HepG2 (cell line): ENCODE results near the gene IZUMO2. TPM values are rescaled to one million over a fixed set of nuclear protein-coding genes. Genes with fewer than 3 reads are reported as not detected.
"Not testable (repeated sequence)": the region's sequence is repeated elsewhere in the genome, so short reads cannot be mapped to it uniquely, and the experiment has no call there.

Source experiments
- FOXA1 ChIP-seq, 2 experiments: fragments of 450-650 bp in 1 of 2; sonication (generic) in 1 of 2; formaldehyde crosslinking in 1 of 2; IDR thresholded peaks; 2 replicates each; pipeline versions ENCODE4 v1.4.0 to v1.6.1; 2016 to 2020; ENCODE audit warnings: missing genetic modification reagents in 1 of 2
- HHEX ChIP-seq: IDR thresholded peaks from 2 replicates; pipeline ENCODE4 v1.6.1; 2016; ENCODE audit warnings: control low read depth
- MAF1 ChIP-seq: sonication (generic); formaldehyde crosslinking; IDR thresholded peaks from 2 replicates; pipeline ENCODE4 v1.5.0; 2020; ENCODE audit warnings: missing genetic modification reagents, borderline replicate concordance
- MIER2 ChIP-seq: IDR thresholded peaks from 2 replicates; pipeline ENCODE4 v1.6.1; 2016; ENCODE audit warnings: missing biosample characterization, missing genetic modification reagents
- YEATS4 ChIP-seq: sonication (generic); formaldehyde crosslinking; IDR thresholded peaks from 2 replicates; pipeline ENCODE4 v1.4.0; 2020; ENCODE audit warnings: missing genetic modification reagents, borderline replicate concordance
- ZNF512 ChIP-seq: sonication (generic); formaldehyde crosslinking; IDR thresholded peaks from 2 replicates; pipeline ENCODE4 v1.4.0; 2020; ENCODE audit warnings: mild to moderate bottlenecking, missing genetic modification reagents
- polyA plus RNA-seq, 8 experiments: library from polyadenylated mRNA; depleted of rRNA in 3 of 8; stranded (reverse) in 7 of 8; unstranded in 1 of 8; fragments of >200 nt; fragmentation: Illumina TruSeq in 4 of 8; extraction: Trizol in 4 of 8; gene quantifications; 2 replicates each; pipeline versions ENCODE4 v1.2.1 to v1.2.3, GENCODE V29; 2011 to 2016; ENCODE audit warnings: low read depth in 4 of 8, missing spikeins in 1 of 8, mixed read lengths in 1 of 8; ENCODE audit not compliant: insufficient read depth in 1 of 8
- total RNA-seq, 5 experiments: library from RNA; depleted of rRNA; stranded (reverse); fragments of >200 nt; fragmentation: Illumina TruSeq; extraction: Trizol; gene quantifications; 2 replicates each; pipeline ENCODE4 v1.2.3, GENCODE V29; 2016; ENCODE audit warnings: low read depth in 1 of 5
- TF ChIP-seq, protein P1 (sequence below): IDR thresholded peaks from 2 replicates; pipeline ENCODE4 v1.6.1; 2016; ENCODE audit warnings: missing compliant biosample characterization, missing genetic modification reagents, borderline replicate concordance

IZUMO2 gene
- total and polyA plus RNA-seq, 2 of the 13 experiments (the other 11 are each of a cell fraction or from before 2014, with no cell fraction given): not detected

GRCh38 chr19:50136603-50137365 is 26.3 kb downstream of the IZUMO2 start (continued):
- TF ChIP-seq, protein P1, sequence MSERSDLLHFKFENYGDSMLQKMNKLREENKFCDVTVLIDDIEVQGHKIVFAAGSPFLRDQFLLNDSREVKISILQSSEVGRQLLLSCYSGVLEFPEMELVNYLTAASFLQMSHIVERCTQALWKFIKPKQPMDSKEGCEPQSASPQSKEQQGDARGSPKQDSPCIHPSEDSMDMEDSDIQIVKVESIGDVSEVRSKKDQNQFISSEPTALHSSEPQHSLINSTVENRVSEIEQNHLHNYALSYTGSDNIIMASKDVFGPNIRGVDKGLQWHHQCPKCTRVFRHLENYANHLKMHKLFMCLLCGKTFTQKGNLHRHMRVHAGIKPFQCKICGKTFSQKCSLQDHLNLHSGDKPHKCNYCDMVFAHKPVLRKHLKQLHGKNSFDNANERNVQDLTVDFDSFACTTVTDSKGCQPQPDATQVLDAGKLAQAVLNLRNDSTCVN (CRISPR knock-in tag): 0 out of 2 replicates have a peak, but pooled peaks have one; percentile 33
- TF ChIP-seq ZNF512 (CRISPR knock-in tag) (0 out of 2 replicates have a peak, but pooled peaks have one; percentile 32), MIER2 (CRISPR knock-in tag) (0 out of 2 replicates have a peak, but pooled peaks have one; percentile 17), FOXA1 (CRISPR knock-in tag; IDR thresholded peaks at IDR 0.05) (0 out of 2 replicates have a peak, but pooled peaks have one; percentile 27), HHEX (0 out of 2 replicates have a peak, but pooled peaks have one; percentile 31), MAF1 (CRISPR knock-in tag) (0 out of 2 replicates have a peak, but pooled peaks have one; percentile 49), YEATS4 (CRISPR knock-in tag) (0 out of 2 replicates have a peak, but pooled peaks have one; percentile 39)
- TF ChIP-seq FOXA1 (IDR thresholded peaks at IDR 0.05): not testable (repeated sequence)
